H1 (cell line): Measurements from ENCODE around the gene UROC1. TPM values are rescaled to one million over a fixed set of nuclear protein-coding genes. Genes with fewer than 3 reads are reported as not detected.

Experiments used
- CEBPB ChIP-seq: IDR thresholded peaks from 2 replicates; pipeline ENCODE4 v1.6.1; 2012; ENCODE audit warnings: low read depth, low read length
- GABPA ChIP-seq: IDR thresholded peaks from 2 replicates; pipeline ENCODE4 v1.6.1; 2011; ENCODE audit warnings: mild to moderate bottlenecking, low read length, moderate library complexity, borderline replicate concordance; ENCODE audit not compliant: insufficient read depth
- HDAC2 ChIP-seq, 2 experiments: fragments of 300-600 bp in 1 of 2; sonication (generic) in 1 of 2; IDR thresholded peaks; 2 replicates each; pipeline ENCODE4 v1.6.1; 2011 to 2012; ENCODE audit warnings: low read depth in 2 of 2, low read length in 2 of 2, mild to moderate bottlenecking in 2 of 2, moderate library complexity in 2 of 2, borderline replicate concordance in 1 of 2, inconsistent platforms in 1 of 2
- MAFK ChIP-seq: IDR thresholded peaks from 2 replicates; pipeline ENCODE4 v1.6.1; 2012; ENCODE audit warnings: low read depth, mild to moderate bottlenecking, improper control_type of control experiment, low read length
- TCF12 ChIP-seq: IDR thresholded peaks from 2 replicates; pipeline ENCODE4 v1.6.1; 2011; ENCODE audit warnings: low read depth, mild to moderate bottlenecking, low read length
- TEAD4 ChIP-seq: IDR thresholded peaks from 2 replicates; pipeline ENCODE4 v1.6.1; 2012; ENCODE audit warnings: low read depth, low read length, inconsistent platforms, mixed read lengths
- polyA plus RNA-seq, 7 experiments: library from polyadenylated mRNA; depleted of rRNA in 3 of 7; stranded (reverse) in 5 of 7; unstranded in 2 of 7; fragments of >200 nt in 5 of 7; fragments of 200-250 nt in 2 of 7; gene quantifications; 1 replicate in 5 of 7; 2 replicates in 1 of 7; 4 replicates in 1 of 7; pipeline versions ENCODE4 v1.2.1 to v1.2.3, GENCODE V29; 2011 to 2013; ENCODE audit warnings: missing spikeins in 2 of 7, mixed read lengths in 2 of 7
- total RNA-seq: library from RNA; stranded (reverse); fragmentation: NEBNext Ultra II Directional; extraction: Animal tissue kit (Norgen Biotek cat#: 25700); gene quantifications from 2 replicates; pipeline ENCODE4 v1.2.1, GENCODE V29; 2021
- TF ChIP-seq, protein P1 (sequence below): fragments of 300-600 bp; sonication (generic); IDR thresholded peaks from 2 replicates; pipeline ENCODE4 v1.7.1; 2012; ENCODE audit warnings: low read length, moderate library complexity, mild to moderate bottlenecking, inconsistent platforms; ENCODE audit not compliant: insufficient replicate concordance
- TF ChIP-seq, protein P2 (sequence below): IDR thresholded peaks from 2 replicates; pipeline ENCODE4 v1.6.1; 2012; ENCODE audit warnings: inconsistent platforms
- TF ChIP-seq, protein P3 (sequence below): IDR thresholded peaks from 2 replicates; pipeline ENCODE4 v1.6.1; 2012; ENCODE audit warnings: inconsistent platforms

The UROC1 gene
- total and polyA plus RNA-seq, 2 of the 8 experiments (the other 6 are each of a cell fraction or from before 2014, with no cell fraction given): 0.03 TPM; not detected in 1

DNA sequence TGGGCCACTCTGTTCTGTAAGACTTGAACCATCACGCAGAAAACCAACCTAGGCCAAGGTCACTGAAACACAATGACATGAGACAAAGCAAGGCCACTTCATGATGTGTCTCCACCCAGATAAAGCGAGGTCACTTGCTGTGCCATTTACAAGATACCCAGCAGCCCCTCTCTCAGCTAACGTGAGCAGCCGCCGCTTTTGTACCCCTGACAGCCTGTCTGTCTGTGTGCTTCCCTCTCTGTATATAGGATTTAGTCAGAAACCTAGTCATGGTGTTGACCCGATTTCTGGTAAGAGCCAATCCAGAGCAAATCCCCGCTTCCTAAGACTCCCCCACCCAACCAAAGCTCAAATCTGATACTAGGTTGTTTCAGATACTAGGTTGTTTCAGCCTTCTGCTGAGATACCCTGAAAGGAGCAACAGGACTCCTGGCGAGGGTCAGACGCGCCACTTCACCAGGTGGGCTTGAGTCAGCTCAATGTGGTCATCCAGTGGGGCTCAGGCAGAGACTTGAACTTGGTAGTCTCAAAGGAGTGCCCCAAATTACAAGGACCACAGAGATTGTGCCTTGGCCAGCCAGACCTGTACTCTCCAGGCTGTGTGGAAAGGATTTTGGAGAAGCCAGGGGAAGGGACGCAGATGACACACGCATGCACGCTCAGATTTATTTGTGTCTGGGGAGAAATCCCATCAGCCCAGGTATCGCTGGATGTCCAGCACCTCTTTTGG lies 38.8 kb downstream of the UROC1 start (continued):
- TF ChIP-seq, protein P1, sequence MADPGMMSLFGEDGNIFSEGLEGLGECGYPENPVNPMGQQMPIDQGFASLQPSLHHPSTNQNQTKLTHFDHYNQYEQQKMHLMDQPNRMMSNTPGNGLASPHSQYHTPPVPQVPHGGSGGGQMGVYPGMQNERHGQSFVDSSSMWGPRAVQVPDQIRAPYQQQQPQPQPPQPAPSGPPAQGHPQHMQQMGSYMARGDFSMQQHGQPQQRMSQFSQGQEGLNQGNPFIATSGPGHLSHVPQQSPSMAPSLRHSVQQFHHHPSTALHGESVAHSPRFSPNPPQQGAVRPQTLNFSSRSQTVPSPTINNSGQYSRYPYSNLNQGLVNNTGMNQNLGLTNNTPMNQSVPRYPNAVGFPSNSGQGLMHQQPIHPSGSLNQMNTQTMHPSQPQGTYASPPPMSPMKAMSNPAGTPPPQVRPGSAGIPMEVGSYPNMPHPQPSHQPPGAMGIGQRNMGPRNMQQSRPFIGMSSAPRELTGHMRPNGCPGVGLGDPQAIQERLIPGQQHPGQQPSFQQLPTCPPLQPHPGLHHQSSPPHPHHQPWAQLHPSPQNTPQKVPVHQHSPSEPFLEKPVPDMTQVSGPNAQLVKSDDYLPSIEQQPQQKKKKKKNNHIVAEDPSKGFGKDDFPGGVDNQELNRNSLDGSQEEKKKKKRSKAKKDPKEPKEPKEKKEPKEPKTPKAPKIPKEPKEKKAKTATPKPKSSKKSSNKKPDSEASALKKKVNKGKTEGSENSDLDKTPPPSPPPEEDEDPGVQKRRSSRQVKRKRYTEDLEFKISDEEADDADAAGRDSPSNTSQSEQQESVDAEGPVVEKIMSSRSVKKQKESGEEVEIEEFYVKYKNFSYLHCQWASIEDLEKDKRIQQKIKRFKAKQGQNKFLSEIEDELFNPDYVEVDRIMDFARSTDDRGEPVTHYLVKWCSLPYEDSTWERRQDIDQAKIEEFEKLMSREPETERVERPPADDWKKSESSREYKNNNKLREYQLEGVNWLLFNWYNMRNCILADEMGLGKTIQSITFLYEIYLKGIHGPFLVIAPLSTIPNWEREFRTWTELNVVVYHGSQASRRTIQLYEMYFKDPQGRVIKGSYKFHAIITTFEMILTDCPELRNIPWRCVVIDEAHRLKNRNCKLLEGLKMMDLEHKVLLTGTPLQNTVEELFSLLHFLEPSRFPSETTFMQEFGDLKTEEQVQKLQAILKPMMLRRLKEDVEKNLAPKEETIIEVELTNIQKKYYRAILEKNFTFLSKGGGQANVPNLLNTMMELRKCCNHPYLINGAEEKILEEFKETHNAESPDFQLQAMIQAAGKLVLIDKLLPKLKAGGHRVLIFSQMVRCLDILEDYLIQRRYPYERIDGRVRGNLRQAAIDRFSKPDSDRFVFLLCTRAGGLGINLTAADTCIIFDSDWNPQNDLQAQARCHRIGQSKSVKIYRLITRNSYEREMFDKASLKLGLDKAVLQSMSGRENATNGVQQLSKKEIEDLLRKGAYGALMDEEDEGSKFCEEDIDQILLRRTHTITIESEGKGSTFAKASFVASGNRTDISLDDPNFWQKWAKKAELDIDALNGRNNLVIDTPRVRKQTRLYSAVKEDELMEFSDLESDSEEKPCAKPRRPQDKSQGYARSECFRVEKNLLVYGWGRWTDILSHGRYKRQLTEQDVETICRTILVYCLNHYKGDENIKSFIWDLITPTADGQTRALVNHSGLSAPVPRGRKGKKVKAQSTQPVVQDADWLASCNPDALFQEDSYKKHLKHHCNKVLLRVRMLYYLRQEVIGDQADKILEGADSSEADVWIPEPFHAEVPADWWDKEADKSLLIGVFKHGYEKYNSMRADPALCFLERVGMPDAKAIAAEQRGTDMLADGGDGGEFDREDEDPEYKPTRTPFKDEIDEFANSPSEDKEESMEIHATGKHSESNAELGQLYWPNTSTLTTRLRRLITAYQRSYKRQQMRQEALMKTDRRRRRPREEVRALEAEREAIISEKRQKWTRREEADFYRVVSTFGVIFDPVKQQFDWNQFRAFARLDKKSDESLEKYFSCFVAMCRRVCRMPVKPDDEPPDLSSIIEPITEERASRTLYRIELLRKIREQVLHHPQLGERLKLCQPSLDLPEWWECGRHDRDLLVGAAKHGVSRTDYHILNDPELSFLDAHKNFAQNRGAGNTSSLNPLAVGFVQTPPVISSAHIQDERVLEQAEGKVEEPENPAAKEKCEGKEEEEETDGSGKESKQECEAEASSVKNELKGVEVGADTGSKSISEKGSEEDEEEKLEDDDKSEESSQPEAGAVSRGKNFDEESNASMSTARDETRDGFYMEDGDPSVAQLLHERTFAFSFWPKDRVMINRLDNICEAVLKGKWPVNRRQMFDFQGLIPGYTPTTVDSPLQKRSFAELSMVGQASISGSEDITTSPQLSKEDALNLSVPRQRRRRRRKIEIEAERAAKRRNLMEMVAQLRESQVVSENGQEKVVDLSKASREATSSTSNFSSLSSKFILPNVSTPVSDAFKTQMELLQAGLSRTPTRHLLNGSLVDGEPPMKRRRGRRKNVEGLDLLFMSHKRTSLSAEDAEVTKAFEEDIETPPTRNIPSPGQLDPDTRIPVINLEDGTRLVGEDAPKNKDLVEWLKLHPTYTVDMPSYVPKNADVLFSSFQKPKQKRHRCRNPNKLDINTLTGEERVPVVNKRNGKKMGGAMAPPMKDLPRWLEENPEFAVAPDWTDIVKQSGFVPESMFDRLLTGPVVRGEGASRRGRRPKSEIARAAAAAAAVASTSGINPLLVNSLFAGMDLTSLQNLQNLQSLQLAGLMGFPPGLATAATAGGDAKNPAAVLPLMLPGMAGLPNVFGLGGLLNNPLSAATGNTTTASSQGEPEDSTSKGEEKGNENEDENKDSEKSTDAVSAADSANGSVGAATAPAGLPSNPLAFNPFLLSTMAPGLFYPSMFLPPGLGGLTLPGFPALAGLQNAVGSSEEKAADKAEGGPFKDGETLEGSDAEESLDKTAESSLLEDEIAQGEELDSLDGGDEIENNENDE: no peak
- TF ChIP-seq HDAC2 (IDR thresholded peaks at IDR 0.05; ENCODE audit: borderline replicate concordance in 1 of 2, low read depth in 2 of 2, low read length in 2 of 2) (no peak), CEBPB (no peak), MAFK (no peak), TEAD4 (no peak), GABPA (no peak), TCF12 (no peak)
- TF ChIP-seq, protein P2, sequence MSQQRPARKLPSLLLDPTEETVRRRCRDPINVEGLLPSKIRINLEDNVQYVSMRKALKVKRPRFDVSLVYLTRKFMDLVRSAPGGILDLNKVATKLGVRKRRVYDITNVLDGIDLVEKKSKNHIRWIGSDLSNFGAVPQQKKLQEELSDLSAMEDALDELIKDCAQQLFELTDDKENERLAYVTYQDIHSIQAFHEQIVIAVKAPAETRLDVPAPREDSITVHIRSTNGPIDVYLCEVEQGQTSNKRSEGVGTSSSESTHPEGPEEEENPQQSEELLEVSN: no peak
- TF ChIP-seq, protein P3, sequence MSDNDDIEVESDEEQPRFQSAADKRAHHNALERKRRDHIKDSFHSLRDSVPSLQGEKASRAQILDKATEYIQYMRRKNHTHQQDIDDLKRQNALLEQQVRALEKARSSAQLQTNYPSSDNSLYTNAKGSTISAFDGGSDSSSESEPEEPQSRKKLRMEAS: no peak
